Measurements from ENCODE around the gene LDB1. TPM values are rescaled to one million over a fixed set of nuclear protein-coding genes. Genes with fewer than 3 reads are reported as not detected.
A peak's percentile ranks its signal among the peaks of the same experiment; 100 is the strongest.

The LDB1 gene
- total and polyA plus RNA-seq, 2 of the 13 experiments (the other 11 are each of a cell fraction or from before 2014, with no cell fraction given): 17.2 to 45.5 TPM

- TF ChIP-seq AKNA (CRISPR knock-in tag; IDR thresholded peaks at IDR 0.05; ENCODE audit: borderline replicate concordance) (no peak), IRX3 (CRISPR knock-in tag; IDR thresholded peaks at IDR 0.05; ENCODE audit: borderline replicate concordance, low read depth) (no peak), SP2 (CRISPR knock-in tag; IDR thresholded peaks at IDR 0.05) (peak; percentile 42; the same call in 1 of the 2 replicates), ZNF280B (CRISPR knock-in tag; IDR thresholded peaks at IDR 0.05; ENCODE audit: borderline replicate concordance) (no peak; the same call in 1 of the 2 replicates), ZBTB10 (CRISPR knock-in tag; IDR thresholded peaks at IDR 0.05; ENCODE audit: borderline replicate concordance) (no peak), HOXD1 (CRISPR knock-in tag; IDR thresholded peaks at IDR 0.05) (no peak), HNRNPLL (IDR thresholded peaks at IDR 0.05; ENCODE audit: low read depth, low read length, poor library complexity, severe bottlenecking) (peak; percentile 48), RFX5 (IDR thresholded peaks at IDR 0.05; ENCODE audit: low read depth, low read length) (0 out of 2 replicates have a peak, but pooled peaks have one; percentile 22), BRD4 (CRISPR knock-in tag; IDR thresholded peaks at IDR 0.05) (peak; percentile 17; the same call in 1 of the 2 replicates), ZNF207 (IDR thresholded peaks at IDR 0.05; ENCODE audit: borderline replicate concordance) (no peak), XRCC5 (optimal IDR thresholded peaks at IDR 0.05; ENCODE audit: low read length) (peak; percentile 70), ZNF629 (CRISPR knock-in tag; conservative IDR thresholded peaks at IDR 0.05) (no peak), REL (CRISPR knock-in tag; conservative IDR thresholded peaks at IDR 0.05) (no peak), MIER3 (CRISPR knock-in tag; IDR thresholded peaks at IDR 0.05; ENCODE audit: borderline replicate concordance) (peak; percentile 60; the same call in 1 of the 2 replicates), ZSCAN29 (CRISPR knock-in tag; conservative IDR thresholded peaks at IDR 0.05) (no peak), ZNF512 (CRISPR knock-in tag; IDR thresholded peaks at IDR 0.05) (no peak), CC2D1A (CRISPR knock-in tag; IDR thresholded peaks at IDR 0.05) (no peak)
Observed at GRCh38 chr10:102132563-102133372, 12.6 kb upstream of the LDB1 start, which contains the start of gene PPRC1 (continued).
